Measurements from ENCODE around the gene GFI1B. TPM values are rescaled to one million over a fixed set of nuclear protein-coding genes. Genes with fewer than 3 reads are reported as not detected.

GFI1B gene
- total and polyA plus RNA-seq, 10 of the 15 experiments (the other 5 are each of a cell fraction or from before 2014, with no cell fraction given) = 0.04 to 0.11 (median 0.05) TPM; not detected in 7

GRCh38 chr9:132935026-132935425, 43.5 kb upstream of the GFI1B start (continued):
- TF ChIP-seq RFX5 (IDR thresholded peaks at IDR 0.05; ENCODE audit: low read depth, low read length) = no peak
- no peak for TF ChIP-seq MEF2A (IDR thresholded peaks at IDR 0.05; ENCODE audit: insufficient read depth, low read depth, low read length)
- TF ChIP-seq TCF12 (IDR thresholded peaks at IDR 0.05; ENCODE audit: low read depth, low read length) = no peak
- TF ChIP-seq CREM (IDR thresholded peaks at IDR 0.05; ENCODE audit: low read depth) = no peak
- TF ChIP-seq ELK1 (IDR thresholded peaks at IDR 0.05; ENCODE audit: low read depth, low read length) = no peak
- no peak for TF ChIP-seq EZH2 (IDR thresholded peaks at IDR 0.05; ENCODE audit: borderline replicate concordance, control insufficient read depth, low read depth, low read length)
- no peak for TF ChIP-seq RB1 (IDR thresholded peaks at IDR 0.05; ENCODE audit: borderline replicate concordance)
- TF ChIP-seq RELA (IDR thresholded peaks at IDR 0.05; ENCODE audit: borderline replicate concordance, partially characterized antibody) = no peak
- TF ChIP-seq POLR2A (IDR thresholded peaks at IDR 0.05; ENCODE audit: low read depth, low read length) = no peak

DNA sequence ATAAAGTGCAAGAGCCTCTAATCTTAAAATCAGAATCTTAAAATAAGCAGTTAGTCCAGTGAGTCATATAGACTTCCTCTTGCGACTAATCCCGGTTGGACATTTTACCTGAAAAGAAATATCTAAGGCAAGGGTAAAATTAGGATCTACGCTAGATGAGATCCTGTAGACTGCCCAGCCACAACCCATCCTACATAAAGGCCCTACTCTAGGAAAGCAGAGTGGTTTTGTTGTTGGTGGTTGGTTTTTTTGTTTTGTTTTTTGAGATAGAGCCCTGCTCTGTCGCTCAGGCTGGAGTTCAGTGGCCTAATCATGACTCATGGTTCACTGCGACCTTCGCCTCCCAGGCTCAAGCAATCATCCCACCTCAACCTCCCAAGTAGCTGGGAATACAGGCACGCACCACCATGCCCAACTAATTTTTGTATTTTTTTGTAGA, 41.0 kb upstream of the GFI1B start:
- H3K4me2 ChIP-seq (ENCODE audit: control insufficient read depth, insufficient read depth) = no peak overlapping the region
- no peaks in the 10 kb centered on the region for H3K9me3 ChIP-seq (replicated peaks; ENCODE audit: control insufficient read depth, insufficient read depth, low read length)
- no peak overlapping the region for H3K9ac ChIP-seq (ENCODE audit: control insufficient read depth, insufficient read depth, low read length)
- H3K36me3 ChIP-seq (ENCODE audit: control insufficient read depth in 2 of 2, insufficient read depth in 2 of 2, low read length in 1 of 2) = peaks cover 0 to 6% of the 10 kb centered on the region in 2 experiments; a peak in 1 of 4 replicates
- no peaks in the 10 kb centered on the region for H3K27me3 ChIP-seq (replicated peaks in 1 of 2; ENCODE audit: control insufficient read depth in 2 of 2, insufficient read depth in 2 of 2, low read length in 1 of 2)
- intact Hi-C loops (cut with micrococcal nuclease; ENCODE audit: unreplicated experiment) (no loop called here), in situ Hi-C loops (cut with MboI) (no loop called here)
- peaks cover 8% of the 10 kb centered on the region for H3K79me2 ChIP-seq (ENCODE audit: control insufficient read depth, insufficient read depth, low read length)
- peaks cover 2% of the 10 kb centered on the region for H3K4me1 ChIP-seq (ENCODE audit: control insufficient read depth, insufficient read depth, low read length)
- RAD21 ChIA-PET (ENCODE audit: unreplicated experiment) = no interaction called here
- CTCF ChIA-PET = no interaction called here
- no peak overlapping the region for H3K27ac ChIP-seq (ENCODE audit: control insufficient read depth, insufficient read depth)
- SMC1A ChIA-PET (ENCODE audit: uncharacterized antibody, unreplicated experiment) = no interaction called here
- no TSS peak for BruUV-seq (replicated peaks)
- no peak for DNase-seq (ENCODE audit: low read depth, low spot score)
- WGBS (ENCODE audit: insufficient coverage, insufficient replicate concordance, low lambda C conversion rate, missing lambda C conversion rate) = 90% methylated on average over 7 of the region's 7 CpGs
- no peak for FAIRE-seq
- no peak overlapping the region for H3K4me3 ChIP-seq
- ATAC-seq = no peak
- no peak overlapping the region for H2AFZ ChIP-seq (ENCODE audit: control insufficient read depth, low read depth, low read length)
- H4K20me1 ChIP-seq (ENCODE audit: control insufficient read depth, insufficient read depth) = no peaks in the 10 kb centered on the region
- POLR2A ChIA-PET = no interaction called here
- TF ChIP-seq RUNX3 (IDR thresholded peaks at IDR 0.05; ENCODE audit: low read length) (no peak), BMI1 (IDR thresholded peaks at IDR 0.05; ENCODE audit: borderline replicate concordance) (no peak), NR2C1 (IDR thresholded peaks at IDR 0.05) (no peak), SMAD5 (IDR thresholded peaks at IDR 0.05; ENCODE audit: low read depth) (no peak), RBBP5 (conservative IDR thresholded peaks at IDR 0.05) (no peak), HDAC2 (IDR thresholded peaks at IDR 0.05) (no peak), NFXL1 (IDR thresholded peaks at IDR 0.05; ENCODE audit: borderline replicate concordance) (no peak), MYB (IDR thresholded peaks at IDR 0.05; ENCODE audit: borderline replicate concordance, low read depth, low read length) (no peak), PML (IDR thresholded peaks at IDR 0.05; ENCODE audit: low read length) (no peak), KDM1A (IDR thresholded peaks at IDR 0.05; ENCODE audit: borderline replicate concordance) (no peak)
- TF ChIP-seq, protein P1, sequence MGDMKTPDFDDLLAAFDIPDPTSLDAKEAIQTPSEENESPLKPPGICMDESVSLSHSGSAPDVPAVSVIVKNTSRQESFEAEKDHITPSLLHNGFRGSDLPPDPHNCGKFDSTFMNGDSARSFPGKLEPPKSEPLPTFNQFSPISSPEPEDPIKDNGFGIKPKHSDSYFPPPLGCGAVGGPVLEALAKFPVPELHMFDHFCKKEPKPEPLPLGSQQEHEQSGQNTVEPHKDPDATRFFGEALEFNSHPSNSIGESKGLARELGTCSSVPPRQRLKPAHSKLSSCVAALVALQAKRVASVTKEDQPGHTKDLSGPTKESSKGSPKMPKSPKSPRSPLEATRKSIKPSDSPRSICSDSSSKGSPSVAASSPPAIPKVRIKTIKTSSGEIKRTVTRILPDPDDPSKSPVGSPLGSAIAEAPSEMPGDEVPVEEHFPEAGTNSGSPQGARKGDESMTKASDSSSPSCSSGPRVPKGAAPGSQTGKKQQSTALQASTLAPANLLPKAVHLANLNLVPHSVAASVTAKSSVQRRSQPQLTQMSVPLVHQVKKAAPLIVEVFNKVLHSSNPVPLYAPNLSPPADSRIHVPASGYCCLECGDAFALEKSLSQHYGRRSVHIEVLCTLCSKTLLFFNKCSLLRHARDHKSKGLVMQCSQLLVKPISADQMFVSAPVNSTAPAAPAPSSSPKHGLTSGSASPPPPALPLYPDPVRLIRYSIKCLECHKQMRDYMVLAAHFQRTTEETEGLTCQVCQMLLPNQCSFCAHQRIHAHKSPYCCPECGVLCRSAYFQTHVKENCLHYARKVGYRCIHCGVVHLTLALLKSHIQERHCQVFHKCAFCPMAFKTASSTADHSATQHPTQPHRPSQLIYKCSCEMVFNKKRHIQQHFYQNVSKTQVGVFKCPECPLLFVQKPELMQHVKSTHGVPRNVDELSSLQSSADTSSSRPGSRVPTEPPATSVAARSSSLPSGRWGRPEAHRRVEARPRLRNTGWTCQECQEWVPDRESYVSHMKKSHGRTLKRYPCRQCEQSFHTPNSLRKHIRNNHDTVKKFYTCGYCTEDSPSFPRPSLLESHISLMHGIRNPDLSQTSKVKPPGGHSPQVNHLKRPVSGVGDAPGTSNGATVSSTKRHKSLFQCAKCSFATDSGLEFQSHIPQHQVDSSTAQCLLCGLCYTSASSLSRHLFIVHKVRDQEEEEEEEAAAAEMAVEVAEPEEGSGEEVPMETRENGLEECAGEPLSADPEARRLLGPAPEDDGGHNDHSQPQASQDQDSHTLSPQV (IDR thresholded peaks at IDR 0.05) = no peak

All from GM12878 (cell line).